Retinal pigment epithelial cell (primary cell): ENCODE measurements around the gene EHF.

Experiments used
- DNase-seq: peaks from one replicate; pipeline ENCODE4 v3.0.0-alpha.2; 2010; ENCODE audit warnings: low read depth
- H3K4me3 ChIP-seq: 2 replicates; pipeline ENCODE4 v1.5.1; 2011; ENCODE audit warnings: mild to moderate bottlenecking, low read length, control low read depth, moderate library complexity
- CTCF ChIP-seq: conservative IDR thresholded peaks from 2 replicates; pipeline ENCODE4 v1.5.1; 2011; ENCODE audit warnings: low read depth, low read length, control low read depth, inconsistent platforms

The EHF gene

GRCh38 chr11:34624069-34624468 is 3.2 kb downstream of the EHF start:
- H3K4me3 ChIP-seq, result no peak overlapping the region
- DNase-seq, result no peak
- no peak for TF ChIP-seq CTCF

- H3K4me3 ChIP-seq, result no peak overlapping the region
- DNase-seq, result no peak
- TF ChIP-seq CTCF, result no peak
Observed at GRCh38 chr11:34625576-34625975, 4.7 kb downstream of the EHF start.

- no peak for DNase-seq
- H3K4me3 ChIP-seq, result no peak overlapping the region
- no peak for TF ChIP-seq CTCF
Observed at GRCh38 chr11:34626393-34626792, 5.5 kb downstream of the EHF start.

- DNase-seq, result no peak
- TF ChIP-seq CTCF, result no peak
- no peak overlapping the region for H3K4me3 ChIP-seq
Observed at GRCh38 chr11:34627197-34627596, 6.3 kb downstream of the EHF start.

- H3K4me3 ChIP-seq, result no peak overlapping the region
- no peak for DNase-seq
- TF ChIP-seq CTCF, result no peak
Observed at GRCh38 chr11:34629711-34630110, 8.8 kb downstream of the EHF start.

GRCh38 chr11:34630544-34630943 is 9.7 kb downstream of the EHF start:
- TF ChIP-seq CTCF, result no peak
- no peak for DNase-seq
- H3K4me3 ChIP-seq, result no peak overlapping the region

- H3K4me3 ChIP-seq, result no peak overlapping the region
Observed at GRCh38 chr11:34631297-34631696, 10.4 kb downstream of the EHF start.

More at GRCh38 chr11:34631297-34631696, 10.4 kb downstream of the EHF start:
- DNase-seq, result no peak
- TF ChIP-seq CTCF, result no peak
